ENCODE data around the gene FAM83G.
"Not testable (repeated sequence)": the region's sequence is repeated elsewhere in the genome, so short reads cannot be mapped to it uniquely, and the experiment has no call there.

The FAM83G gene

GRCh38 chr17:18950944-18951905, 53.3 kb downstream of the FAM83G start:
- no peak for DNase-seq

GRCh38 chr17:18950346-18950745, 54.2 kb downstream of the FAM83G start:
- no peak for DNase-seq

- DNase-seq, result no peak
Measured at GRCh38 chr17:18949566-18949965, 55.0 kb downstream of the FAM83G start.

GRCh38 chr17:18948476-18949006, 56.0 kb downstream of the FAM83G start:
- DNase-seq, result no peak

GRCh38 chr17:18947866-18948265, 56.7 kb downstream of the FAM83G start:
- no peak for DNase-seq

- DNase-seq, result no peak
Measured at GRCh38 chr17:18946536-18946935, 58.0 kb downstream of the FAM83G start.

- DNase-seq, result no peak
Measured at GRCh38 chr17:18944646-18945045, 59.9 kb downstream of the FAM83G start.

- DNase-seq, result no peak
Measured at GRCh38 chr17:18938692-18939023, 65.9 kb downstream of the FAM83G start.

- no peak for DNase-seq
Measured at GRCh38 chr17:18937981-18938691, 66.4 kb downstream of the FAM83G start.

- DNase-seq, result no peak
Measured at GRCh38 chr17:18933102-18934058, 71.2 kb downstream of the FAM83G start.

- DNase-seq, result no peak
Measured at GRCh38 chr17:18932360-18933055, 72.1 kb downstream of the FAM83G start.

- no peak for DNase-seq
Measured at GRCh38 chr17:18928628-18929125, 75.9 kb downstream of the FAM83G start.

GRCh38 chr17:18925187-18925586, 79.4 kb downstream of the FAM83G start:
- no peak for DNase-seq

- not testable (repeated sequence) for DNase-seq
Measured at GRCh38 chr17:18922596-18922995, 82.0 kb downstream of the FAM83G start.

GRCh38 chr17:18921912-18922451, 82.6 kb downstream of the FAM83G start:
- DNase-seq, result no peak

GRCh38 chr17:18921485-18921884, 83.1 kb downstream of the FAM83G start:
- DNase-seq, result no peak

GRCh38 chr17:18920911-18921441, 83.6 kb downstream of the FAM83G start:
- no peak for DNase-seq

- no peak for DNase-seq
Measured at GRCh38 chr17:18919963-18920362, 84.6 kb downstream of the FAM83G start.
